ENCODE data around the gene RAB9B. TPM values are rescaled to one million over a fixed set of nuclear protein-coding genes. Genes with fewer than 3 reads are reported as not detected.

The RAB9B gene
- total RNA-seq, 1 donor from 2014 or later, result 0.62 TPM

DNA sequence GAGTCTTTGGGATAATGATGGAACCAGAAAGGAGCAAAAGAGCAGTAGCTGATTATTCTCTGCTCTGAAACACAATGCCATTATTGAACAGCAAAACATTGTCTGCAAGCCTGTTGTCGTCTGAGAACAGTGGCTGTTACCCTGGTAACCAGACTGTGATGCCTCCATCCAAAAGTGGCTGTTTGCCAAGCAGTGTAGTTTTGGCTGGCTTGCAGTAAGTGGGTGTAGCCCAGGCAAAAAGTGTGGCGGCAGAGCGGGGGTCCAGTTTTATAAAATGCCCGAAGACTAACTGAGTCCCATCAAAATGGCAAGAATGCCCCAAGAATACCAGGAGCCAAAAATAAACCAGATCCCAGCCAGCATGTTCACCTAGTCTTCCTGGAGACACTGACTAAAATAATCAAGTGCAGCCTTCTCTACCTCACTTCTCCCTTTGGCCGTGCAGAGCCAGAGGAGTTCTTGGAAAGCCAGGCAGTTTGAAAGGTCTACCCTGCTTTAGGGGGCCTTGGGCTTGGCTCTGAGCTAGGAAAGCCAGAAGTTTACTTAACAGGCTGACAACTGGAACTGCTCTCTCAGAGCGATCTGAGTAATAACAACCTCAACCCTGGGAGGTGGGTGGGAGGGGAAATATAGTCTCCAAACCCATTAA lies 52.8 kb downstream of the RAB9B start:
- H3K27me3 Mint-ChIP-seq (ENCODE audit: low read depth), result peaks cover 6% of the 10 kb centered on the region
- intact Hi-C loops (cut with micrococcal nuclease), result no loop called here
- no peaks in the 10 kb centered on the region for H3K36me3 Mint-ChIP-seq (ENCODE audit: low read depth)
- no peaks in the 10 kb centered on the region for H3K4me1 Mint-ChIP-seq (ENCODE audit: low read depth)
- H3K4me3 Mint-ChIP-seq (ENCODE audit: low read depth), result no peak overlapping the region
- no peaks in the 10 kb centered on the region for H3K9me3 Mint-ChIP-seq
- DNase-seq (ENCODE audit: low spot score), result no peak
- H3K27ac Mint-ChIP-seq, result no peak overlapping the region

DNA sequence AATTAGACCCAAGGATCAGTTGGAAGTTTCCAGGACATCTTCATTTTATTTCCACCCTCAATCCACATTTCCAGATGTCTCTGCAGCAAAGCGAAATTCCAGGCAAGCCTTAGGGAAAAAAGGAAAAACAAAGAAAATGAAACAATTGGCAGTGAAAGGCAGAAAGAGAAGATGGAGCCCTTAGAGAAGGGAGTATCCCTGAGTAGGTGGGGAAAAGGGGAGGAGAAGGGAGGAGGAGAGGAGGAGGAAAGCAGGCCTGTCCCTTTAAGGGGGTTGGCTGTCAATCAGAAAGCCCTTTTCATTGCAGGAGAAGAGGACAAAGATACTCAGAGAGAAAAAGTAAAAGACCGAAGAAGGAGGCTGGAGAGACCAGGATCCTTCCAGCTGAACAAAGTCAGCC lies 55.5 kb downstream of the RAB9B start, which contains the start of gene PLP1:
PLP1 (plus strand) TSS at position 295 of the 400 bp plus-strand sequence. CDS start 156 bp downstream, outside the sequence.
- no peak within 1 kb of the TSS for H3K27ac Mint-ChIP-seq
- H3K36me3 Mint-ChIP-seq (ENCODE audit: low read depth), result no peaks in the 10 kb centered on the region
- H3K27me3 Mint-ChIP-seq (ENCODE audit: low read depth), result peaks cover 6% of the 10 kb centered on the region
- intact Hi-C loops (cut with micrococcal nuclease), result no loop called here
- H3K4me3 Mint-ChIP-seq (ENCODE audit: low read depth), result no peak within 1 kb of the TSS
- H3K4me1 Mint-ChIP-seq (ENCODE audit: low read depth), result no peaks in the 10 kb centered on the region
- DNase-seq (ENCODE audit: low spot score), result no peak
- H3K9me3 Mint-ChIP-seq, result no peaks in the 10 kb centered on the region

DNA sequence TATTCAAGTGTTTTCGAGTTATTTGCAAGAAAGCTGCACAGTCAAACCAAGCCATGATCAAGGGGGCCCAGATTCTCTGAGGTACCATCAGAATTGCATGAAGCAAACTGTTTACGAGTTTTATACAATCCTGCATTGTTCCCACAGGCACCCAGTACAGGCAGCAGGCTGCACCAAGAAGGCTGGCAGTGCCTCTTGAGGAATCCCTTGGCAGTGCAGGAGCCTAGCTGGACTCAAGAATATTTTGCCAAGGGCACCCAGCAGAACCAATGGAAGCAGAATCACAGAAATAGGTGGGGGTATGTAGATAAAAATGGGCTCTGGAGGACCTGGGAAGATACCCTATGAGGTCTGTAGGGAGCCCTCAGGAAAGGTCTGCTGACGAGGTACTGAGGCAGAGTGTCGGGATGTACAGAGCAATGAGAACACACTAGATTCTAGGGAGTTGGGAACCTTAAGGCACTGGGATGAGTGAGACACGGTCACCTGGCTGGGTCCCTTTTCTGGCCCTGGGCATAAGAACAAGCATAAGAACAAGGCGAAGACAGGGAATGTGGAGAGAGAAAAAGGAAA lies 57.9 kb downstream of the RAB9B start:
- Mint-ChIP-seq H3K9me3 (no peaks in the 10 kb centered on the region), H3K36me3 (ENCODE audit: low read depth) (no peaks in the 10 kb centered on the region)
- intact Hi-C loops (cut with micrococcal nuclease), result no loop called here

DNA sequence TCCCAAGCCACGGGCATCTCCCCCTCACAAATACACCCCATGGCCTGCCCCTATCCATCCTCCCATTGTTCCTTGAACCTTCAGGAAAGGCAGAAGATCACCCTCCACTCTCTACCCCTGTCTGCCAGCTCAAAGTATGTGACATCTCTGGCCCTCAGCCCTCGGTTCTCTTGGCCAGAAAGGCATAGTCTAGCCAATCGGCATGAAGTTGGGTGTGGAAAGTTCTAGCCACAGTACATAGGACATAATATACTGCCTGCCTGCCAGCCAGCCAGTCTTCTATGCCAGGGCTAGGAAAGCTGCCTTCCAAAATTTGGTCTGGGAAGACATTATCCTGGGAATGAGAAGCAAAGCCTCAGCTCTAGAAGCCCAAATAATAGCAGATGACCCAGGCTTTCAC lies 58.6 kb downstream of the RAB9B start:
- no peak for DNase-seq (ENCODE audit: low spot score)
- intact Hi-C loops (cut with micrococcal nuclease), result no loop called here
- Mint-ChIP-seq H3K27ac (no peak overlapping the region), H3K9me3 (no peaks in the 10 kb centered on the region), H3K27me3 (ENCODE audit: low read depth) (peaks cover 3% of the 10 kb centered on the region), H3K4me1 (ENCODE audit: low read depth) (no peaks in the 10 kb centered on the region), H3K4me3 (ENCODE audit: low read depth) (no peak overlapping the region), H3K36me3 (ENCODE audit: low read depth) (no peaks in the 10 kb centered on the region)

More for the DNA sequence above, 57.9 kb downstream of the RAB9B start:
- no peak overlapping the region for H3K4me3 Mint-ChIP-seq (ENCODE audit: low read depth)
- no peak overlapping the region for H3K27ac Mint-ChIP-seq
- DNase-seq (ENCODE audit: low spot score), result no peak
- peaks cover 3% of the 10 kb centered on the region for H3K27me3 Mint-ChIP-seq (ENCODE audit: low read depth)
- no peaks in the 10 kb centered on the region for H3K4me1 Mint-ChIP-seq (ENCODE audit: low read depth)

Other genes with a start within 250 kb of the RAB9B start
- gene TCEAL4, start 246.7 kb downstream of the RAB9B start, total RNA-seq, result 6.1 TPM in 2 replicates
- gene TCEAL3, start 224.3 kb downstream of the RAB9B start, total RNA-seq, result 0.78 and 0.87 TPM in 2 replicates
- 4.2 and 5.0 TPM in 2 replicates for gene TCEAL1, start 203.3 kb downstream of the RAB9B start, total RNA-seq
- gene MORF4L2, start 145.6 kb downstream of the RAB9B start, total RNA-seq, result 241 and 249 TPM in 2 replicates
- not detected in 2 replicates for gene TMEM31, start 121.3 kb downstream of the RAB9B start, total RNA-seq
- gene PLP1, start 55.4 kb downstream of the RAB9B start, total RNA-seq, result not detected in 2 replicates
- gene TMSB15B, start 130.4 kb upstream of the RAB9B start, total RNA-seq, result 7.7 and 7.9 TPM in 2 replicates
- not detected in 2 replicates for gene H2BW1, start 181.5 kb upstream of the RAB9B start, total RNA-seq
- not detected in 2 replicates for gene H2BW2, start 207.7 kb upstream of the RAB9B start, total RNA-seq
- gene TMSB15C, start 244.0 kb upstream of the RAB9B start, total RNA-seq, result 3.3 and 4.7 TPM in 2 replicates